Transverse colon (tissue), 4 donors: ENCODE data around the gene PI4K2A. TPM values are rescaled to one million over a fixed set of nuclear protein-coding genes. Genes with fewer than 3 reads are reported as not detected.

Experiments used
- DNase-seq: peaks from one replicate; pipeline ENCODE4 v3.0.0-alpha.2; 2019
- H3K27ac ChIP-seq, 4 donors: fragments of 200-600 bp; sonication (generic); 2 replicates each; pipeline ENCODE4 v1.5.1; 2016 to 2018; ENCODE audit warnings: inconsistent platforms in 4 of 4
- H3K27me3 ChIP-seq: fragments of 200-600 bp; sonication (generic); 2 replicates; pipeline ENCODE4 v1.5.1; 2017; ENCODE audit warnings: inconsistent platforms
- H3K36me3 ChIP-seq, 4 donors: fragments of 200-600 bp; sonication (generic); 2 replicates each; pipeline ENCODE4 v1.5.1; 2017 to 2019; ENCODE audit warnings: inconsistent platforms in 4 of 4
- H3K4me1 ChIP-seq, 4 donors: fragments of 200-600 bp; sonication (generic); 2 replicates each; pipeline ENCODE4 v1.5.1; 2017 to 2020; ENCODE audit warnings: inconsistent platforms in 4 of 4
- H3K4me3 ChIP-seq, 4 donors: fragments of 200-600 bp; sonication (generic); 1 replicate in 1 of 4; 2 replicates in 3 of 4; pipeline versions ENCODE4 v1.5.1 to v1.6.1; 2017 to 2019; ENCODE audit warnings: inconsistent platforms in 4 of 4
- H3K9me3 ChIP-seq, 2 donors: fragments of 200-600 bp; sonication (generic); 2 replicates each; pipeline ENCODE4 v1.5.1; 2017 to 2019; ENCODE audit warnings: inconsistent platforms in 2 of 2
- EP300 ChIP-seq: sonication (generic); formaldehyde crosslinking; IDR thresholded peaks from one replicate; pipeline ENCODE4 v1.6.1; 2017; ENCODE audit warnings: antibody characterized with exemption, low read depth
- POLR2A ChIP-seq: fragments of 450-650 bp; IDR thresholded peaks from one replicate; pipeline ENCODE4 v1.6.1; 2016; ENCODE audit warnings: antibody characterized with exemption, mild to moderate bottlenecking, moderate library complexity
- POLR2AphosphoS5 ChIP-seq, 3 donors: sonication (generic); formaldehyde crosslinking; IDR thresholded peaks; one replicate each; pipeline ENCODE4 v1.6.1; 2016; ENCODE audit warnings: antibody characterized with exemption in 3 of 3
- WGBS, 2 donors: methylation state at CpG; one replicate each; pipeline ENCODE4 v1.1.5; 2018; ENCODE audit warnings: low coverage in 1 of 2; 5-methylcytosine and 5-hydroxymethylcytosine counted together
- in situ Hi-C, 4 donors: fragments of 200-750 bp; cut with MboI; loops; one replicate each; pipeline versions ENCODE4 v1.15.0 to v1.15.1; 2017; ENCODE audit warnings: low sequenced_read_pairs in 3 of 4, low pct_ligation_motif_present in 1 of 4, low pct_unique_long_range_greater_than_20kb in 1 of 4
- intact Hi-C: fragments of 100-400 bp; cut with DNase I; formaldehyde crosslinking; loops from one replicate; pipeline ENCODE4 v1.15.1; 2023; ENCODE audit warnings: low total_unique reads
- total RNA-seq, 4 donors: library from RNA; depleted of rRNA; stranded (reverse); fragments of >200 nt; gene quantifications; one replicate each; pipeline ENCODE4 v1.1.0, GENCODE V29; 2016
- TF ChIP-seq, protein P1 (sequence below), 5 experiments: fragments of 200-600 bp in 3 of 5; fragments of 450-650 bp in 2 of 5; sonication (generic) in 3 of 5; IDR thresholded peaks; 1 replicate in 2 of 5; 2 replicates in 3 of 5; pipeline ENCODE4 v1.5.1; 2016 to 2017; ENCODE audit warnings: antibody characterized with exemption in 5 of 5, inconsistent platforms in 3 of 5, mild to moderate bottlenecking in 2 of 5, moderate library complexity in 1 of 5

The PI4K2A gene
- total RNA-seq, 4 donors from 2014 or later: 7.6 to 19.1 (median 11.3) TPM

DNA sequence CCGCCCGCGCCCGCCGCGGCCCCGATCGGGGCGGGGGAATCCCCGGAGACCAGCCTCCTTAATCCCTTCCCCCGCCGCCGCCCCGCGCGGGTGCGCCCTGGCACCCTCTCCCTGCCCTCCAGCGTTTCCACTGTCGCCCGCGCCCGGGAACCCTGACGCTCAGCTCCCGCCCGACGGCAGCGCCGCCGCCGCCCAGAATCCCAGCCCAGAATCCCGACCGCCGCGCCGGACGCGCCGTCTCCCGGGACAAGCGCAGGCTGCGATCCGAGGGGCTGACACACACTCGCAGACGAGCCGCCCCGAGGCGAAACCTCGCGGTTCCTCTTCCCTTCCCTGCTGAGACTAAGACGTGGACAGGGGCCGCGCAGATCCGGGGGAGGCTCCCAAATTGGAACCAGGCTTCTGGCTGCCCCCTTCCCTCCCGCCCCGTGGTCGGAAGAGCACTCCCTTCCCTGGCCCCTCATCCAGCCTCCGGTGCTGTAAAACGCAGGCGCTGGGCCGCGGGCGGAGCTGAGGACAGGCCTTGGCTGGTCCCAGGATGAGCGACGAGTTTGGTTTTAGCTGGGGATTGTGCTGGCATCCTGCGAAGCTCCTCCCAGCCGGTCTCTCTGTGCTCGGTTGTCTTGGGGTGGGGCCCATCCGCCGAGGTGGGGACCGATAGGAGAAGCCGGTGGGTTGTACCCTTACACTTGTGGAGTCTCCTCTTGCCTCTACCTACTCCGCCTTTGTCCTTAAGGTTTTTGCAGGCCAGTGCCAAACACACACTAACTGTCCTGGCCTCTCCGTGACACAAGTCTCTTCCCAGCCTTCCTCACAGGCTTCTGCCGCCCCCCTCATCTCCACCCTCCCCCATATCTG is 74.2 kb downstream of the PI4K2A start:
- 9% methylated on average over 46 of the region's 74 CpGs; no CpG with 5 or more reads in 1 of the 2 donors for WGBS, 2 donors
- no peaks in the 10 kb centered on the region for H3K9me3 ChIP-seq
- peak overlapping the region; percentile 41 to 83 (median 68) for H3K4me3 ChIP-seq
- peak overlapping the region; percentile 93 to 99 (median 98) for H3K27ac ChIP-seq
- intact Hi-C loops: no loop called here
- no peaks in the 10 kb centered on the region for H3K27me3 ChIP-seq
- peak; percentile 72 for DNase-seq
- H3K36me3 ChIP-seq: no peaks in the 10 kb centered on the region
- no peak for TF ChIP-seq EP300
- TF ChIP-seq POLR2A: peak; percentile 78
- TF ChIP-seq, protein P1, sequence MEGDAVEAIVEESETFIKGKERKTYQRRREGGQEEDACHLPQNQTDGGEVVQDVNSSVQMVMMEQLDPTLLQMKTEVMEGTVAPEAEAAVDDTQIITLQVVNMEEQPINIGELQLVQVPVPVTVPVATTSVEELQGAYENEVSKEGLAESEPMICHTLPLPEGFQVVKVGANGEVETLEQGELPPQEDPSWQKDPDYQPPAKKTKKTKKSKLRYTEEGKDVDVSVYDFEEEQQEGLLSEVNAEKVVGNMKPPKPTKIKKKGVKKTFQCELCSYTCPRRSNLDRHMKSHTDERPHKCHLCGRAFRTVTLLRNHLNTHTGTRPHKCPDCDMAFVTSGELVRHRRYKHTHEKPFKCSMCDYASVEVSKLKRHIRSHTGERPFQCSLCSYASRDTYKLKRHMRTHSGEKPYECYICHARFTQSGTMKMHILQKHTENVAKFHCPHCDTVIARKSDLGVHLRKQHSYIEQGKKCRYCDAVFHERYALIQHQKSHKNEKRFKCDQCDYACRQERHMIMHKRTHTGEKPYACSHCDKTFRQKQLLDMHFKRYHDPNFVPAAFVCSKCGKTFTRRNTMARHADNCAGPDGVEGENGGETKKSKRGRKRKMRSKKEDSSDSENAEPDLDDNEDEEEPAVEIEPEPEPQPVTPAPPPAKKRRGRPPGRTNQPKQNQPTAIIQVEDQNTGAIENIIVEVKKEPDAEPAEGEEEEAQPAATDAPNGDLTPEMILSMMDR (IDR thresholded peaks at IDR 0.05): no peak
- TF ChIP-seq POLR2AphosphoS5 (IDR thresholded peaks at IDR 0.05): peak; percentile 17 to 76 (median 51)
- in situ Hi-C loops: no loop called here
- H3K4me1 ChIP-seq: peaks cover 47 to 76% (median 56%) of the 10 kb centered on the region in 4 donors

DNA sequence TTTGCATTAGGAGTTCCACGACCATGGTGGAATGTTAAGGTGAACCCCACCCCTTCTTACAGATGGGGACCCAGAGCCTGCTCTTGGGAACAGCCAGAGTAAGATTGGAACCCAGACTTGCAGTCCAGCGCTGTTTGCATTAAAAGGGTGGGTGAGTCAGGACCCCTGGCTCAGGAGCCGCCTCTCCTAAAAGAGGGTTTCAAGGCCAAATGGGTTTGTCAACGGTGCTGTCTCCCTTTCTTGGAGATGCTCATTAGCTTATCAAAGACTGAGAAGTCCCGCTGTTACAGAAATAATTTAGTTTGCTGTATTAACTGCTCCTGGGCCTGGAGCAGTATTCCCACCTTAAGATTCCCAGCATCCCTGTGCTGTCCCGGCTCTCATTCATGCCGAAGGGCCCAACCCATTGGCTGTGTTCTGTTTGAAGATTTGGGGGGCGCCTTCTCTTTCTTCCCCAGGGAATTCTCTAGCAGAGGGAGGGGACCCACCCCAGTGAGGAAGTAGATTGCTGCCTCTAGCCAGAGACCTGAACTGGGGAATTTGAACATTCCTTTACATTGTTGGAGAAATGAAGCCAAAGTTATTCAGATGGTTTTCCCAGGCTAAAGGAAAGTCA is 74.9 kb downstream of the PI4K2A start:
- no peaks in the 10 kb centered on the region for H3K27me3 ChIP-seq
- in situ Hi-C loops: no loop called here
- peak overlapping the region; percentile 93 to 99 (median 98) for H3K27ac ChIP-seq
- intact Hi-C loops: no loop called here
- no peak for DNase-seq
- no peaks in the 10 kb centered on the region for H3K9me3 ChIP-seq
- TF ChIP-seq POLR2A (no peak), POLR2AphosphoS5 (IDR thresholded peaks at IDR 0.05) (no peak), EP300 (no peak)
- TF ChIP-seq, protein P1 (IDR thresholded peaks at IDR 0.05): no peak
- peak overlapping the region; percentile 41 to 83 (median 68) for H3K4me3 ChIP-seq
- 58 to 74% methylated on average over 3 to 8 of the region's 8 CpGs for WGBS, 2 donors
- no peaks in the 10 kb centered on the region for H3K36me3 ChIP-seq
- peaks cover 46 to 76% (median 58%) of the 10 kb centered on the region in 4 donors for H3K4me1 ChIP-seq

DNA sequence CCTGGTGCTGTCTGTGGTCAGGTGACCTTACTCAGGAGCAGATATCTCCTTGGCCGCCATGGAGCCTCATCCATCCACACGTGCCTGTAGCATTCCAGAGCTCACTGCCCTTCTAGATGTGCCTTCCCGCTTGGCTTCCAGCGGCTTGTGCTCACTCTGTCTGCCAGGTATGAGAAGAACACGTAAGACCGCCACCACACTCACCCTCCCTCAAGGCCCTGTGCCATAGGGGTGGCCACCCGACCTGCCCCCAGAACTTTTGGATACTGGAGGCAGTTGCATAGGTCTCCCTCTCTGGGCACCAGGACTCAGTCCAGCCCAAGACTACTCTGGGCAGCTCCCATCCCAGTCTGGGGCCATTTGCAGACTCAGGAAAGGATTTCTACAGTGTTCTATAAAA is 77.2 kb downstream of the PI4K2A start:
- Histone ChIP-seq H3K27me3 (no peaks in the 10 kb centered on the region), H3K9me3 (no peaks in the 10 kb centered on the region), H3K27ac (peak overlapping the region; percentile 87 to 99 (median 96)), H3K36me3 (no peaks in the 10 kb centered on the region), H3K4me3 (no peak overlapping the region), H3K4me1 (peaks cover 49 to 81% (median 68%) of the 10 kb centered on the region in 4 donors)
- intact Hi-C loops (no loop called here), in situ Hi-C loops (no loop called here)
- no peak for DNase-seq
- TF ChIP-seq, protein P1 (IDR thresholded peaks at IDR 0.05): no peak
- TF ChIP-seq POLR2AphosphoS5 (IDR thresholded peaks at IDR 0.05) (no peak), EP300 (no peak), POLR2A (no peak)
- WGBS, 2 donors: 90% methylated on average over 7 of the region's 7 CpGs; no CpG with 5 or more reads in 1 of the 2 donors

DNA sequence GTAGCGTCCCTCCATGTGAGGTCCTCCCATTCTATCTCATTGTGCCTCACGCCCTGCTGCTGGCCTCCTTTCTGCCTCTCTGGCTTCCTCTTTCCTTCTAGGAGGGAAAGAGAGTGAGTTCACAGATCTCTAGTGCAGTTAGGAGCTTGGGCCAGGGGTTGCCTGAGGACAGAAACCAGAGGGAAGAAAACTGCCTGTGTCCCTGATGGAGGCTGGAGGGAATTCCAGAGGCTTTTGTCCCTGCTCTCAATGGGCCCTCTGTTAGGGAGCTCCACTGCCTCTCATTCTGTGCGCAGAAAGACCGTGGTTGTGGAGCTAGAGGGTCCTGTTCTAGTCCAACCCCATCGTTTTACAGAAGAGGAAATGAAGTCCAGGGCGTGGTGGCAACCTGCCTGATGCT is 77.7 kb downstream of the PI4K2A start:
- in situ Hi-C loops: no loop called here
- 37 to 52% methylated on average over 3 to 6 of the region's 6 CpGs for WGBS, 2 donors
- H3K9me3 ChIP-seq: no peaks in the 10 kb centered on the region
- no peak for TF ChIP-seq EP300
- TF ChIP-seq, protein P1 (IDR thresholded peaks at IDR 0.05): no peak
- H3K36me3 ChIP-seq: no peaks in the 10 kb centered on the region
- DNase-seq: no peak
- intact Hi-C loops: no loop called here
- H3K27ac ChIP-seq: peak overlapping the region; percentile 87 to 99 (median 96)
- H3K27me3 ChIP-seq: no peaks in the 10 kb centered on the region
- peaks cover 47 to 81% (median 70%) of the 10 kb centered on the region in 4 donors for H3K4me1 ChIP-seq
- H3K4me3 ChIP-seq: no peak overlapping the region
